ENCODE data around the gene AFDN.

GRCh38 chr6:167980911-167981580 is 154.3 kb downstream of the AFDN start:
- no peak for TF ChIP-seq POLR2A (IDR thresholded peaks at IDR 0.05)
- TF ChIP-seq CTCF (IDR thresholded peaks at IDR 0.05) = no peak
- no peak for TF ChIP-seq POLR2AphosphoS5 (IDR thresholded peaks at IDR 0.05; ENCODE audit: insufficient read depth in 1 of 2, low read depth in 1 of 2)

Measured in vagina (tissue), 2 donors.